Measurements from ENCODE around the gene CCDC83. TPM values are rescaled to one million over a fixed set of nuclear protein-coding genes. Genes with fewer than 3 reads are reported as not detected.

Gene CCDC83
- total RNA-seq, 1 donor from 2014 or later, result not detected

GRCh38 chr11:85845124-85845631 is 10.0 kb upstream of the CCDC83 start:
- Histone ChIP-seq H3K4me1 (no peaks in the 10 kb centered on the region), H2AFZ (replicated peaks) (no peak overlapping the region), H4K20me1 (ENCODE audit: low read depth) (no peaks in the 10 kb centered on the region), H3K79me2 (ENCODE audit: low read depth) (no peaks in the 10 kb centered on the region), H3K4me3 (no peak overlapping the region), H3F3A (ENCODE audit: low read depth) (no peaks in the 10 kb centered on the region), H3K9ac (no peak overlapping the region), H3K9me3 (ENCODE audit: low read depth) (no peaks in the 10 kb centered on the region), H3K4me2 (no peak overlapping the region), H3K27me3 (no peaks in the 10 kb centered on the region), H3K27ac (no peak overlapping the region), H3K36me3 (no peaks in the 10 kb centered on the region)
- Mint-ChIP-seq H3K4me1 (no peaks in the 10 kb centered on the region), H3K27me3 (ENCODE audit: insufficient read depth, low read depth) (peaks cover 2% of the 10 kb centered on the region), H3K4me3 (no peak overlapping the region), H3K36me3 (peaks cover 10% of the 10 kb centered on the region), H3K27ac (no peak overlapping the region), H3K9me3 (peaks cover 18% of the 10 kb centered on the region)
- no peak for DNase-seq (ENCODE audit: low spot score)
- TF ChIP-seq EZH2phosphoT487 (IDR thresholded peaks at IDR 0.05) (no peak), CTCF (IDR thresholded peaks at IDR 0.05) (no peak), EZH2 (IDR thresholded peaks at IDR 0.05) (no peak)

GRCh38 chr11:85847436-85847835 is 7.7 kb upstream of the CCDC83 start:
- no peaks in the 10 kb centered on the region for H3K36me3 ChIP-seq
- H3K4me3 Mint-ChIP-seq, result no peak overlapping the region
- no peaks in the 10 kb centered on the region for H3K4me1 ChIP-seq
- H3F3A ChIP-seq (ENCODE audit: low read depth), result no peaks in the 10 kb centered on the region
- no peak for DNase-seq (ENCODE audit: low spot score)
- H3K9me3 Mint-ChIP-seq, result peaks cover 27% of the 10 kb centered on the region
- no peak overlapping the region for H3K4me3 ChIP-seq
- TF ChIP-seq CTCF (IDR thresholded peaks at IDR 0.05) (no peak), EZH2phosphoT487 (IDR thresholded peaks at IDR 0.05) (no peak), EZH2 (IDR thresholded peaks at IDR 0.05) (no peak)
- H3K27ac ChIP-seq, result no peak overlapping the region
- no peak overlapping the region for H3K27ac Mint-ChIP-seq
- H2AFZ ChIP-seq (replicated peaks), result no peak overlapping the region
- H3K9ac ChIP-seq, result no peak overlapping the region
- H3K9me3 ChIP-seq (ENCODE audit: low read depth), result peaks cover 9% of the 10 kb centered on the region
- peaks cover 12% of the 10 kb centered on the region for H3K36me3 Mint-ChIP-seq
- no peaks in the 10 kb centered on the region for H4K20me1 ChIP-seq (ENCODE audit: low read depth)
- H3K4me2 ChIP-seq, result no peak overlapping the region
- no peaks in the 10 kb centered on the region for H3K79me2 ChIP-seq (ENCODE audit: low read depth)
- H3K4me1 Mint-ChIP-seq, result no peaks in the 10 kb centered on the region
- H3K27me3 Mint-ChIP-seq (ENCODE audit: insufficient read depth, low read depth), result peaks cover 2% of the 10 kb centered on the region
- H3K27me3 ChIP-seq, result no peaks in the 10 kb centered on the region

- no peak overlapping the region for H3K4me3 Mint-ChIP-seq
- no peaks in the 10 kb centered on the region for H4K20me1 ChIP-seq (ENCODE audit: low read depth)
- no peak for DNase-seq (ENCODE audit: low spot score)
- no peak overlapping the region for H3K4me3 ChIP-seq
- TF ChIP-seq CTCF (IDR thresholded peaks at IDR 0.05) (no peak), EZH2 (IDR thresholded peaks at IDR 0.05) (no peak), EZH2phosphoT487 (IDR thresholded peaks at IDR 0.05) (no peak)
- peaks cover 2% of the 10 kb centered on the region for H3K27me3 Mint-ChIP-seq (ENCODE audit: insufficient read depth, low read depth)
- H3K9me3 Mint-ChIP-seq, result peaks cover 27% of the 10 kb centered on the region
- H3F3A ChIP-seq (ENCODE audit: low read depth), result no peaks in the 10 kb centered on the region
- no peaks in the 10 kb centered on the region for H3K36me3 ChIP-seq
- H3K36me3 Mint-ChIP-seq, result peaks cover 12% of the 10 kb centered on the region
- H3K9ac ChIP-seq, result no peak overlapping the region
- no peak overlapping the region for H2AFZ ChIP-seq (replicated peaks)
- no peak overlapping the region for H3K4me2 ChIP-seq
- no peak overlapping the region for H3K27ac Mint-ChIP-seq
- H3K27ac ChIP-seq, result no peak overlapping the region
- H3K4me1 Mint-ChIP-seq, result no peaks in the 10 kb centered on the region
- no peaks in the 10 kb centered on the region for H3K79me2 ChIP-seq (ENCODE audit: low read depth)
- H3K9me3 ChIP-seq (ENCODE audit: low read depth), result peaks cover 9% of the 10 kb centered on the region
- H3K4me1 ChIP-seq, result no peaks in the 10 kb centered on the region
- H3K27me3 ChIP-seq, result no peaks in the 10 kb centered on the region
These were observed 7.2 kb upstream of the CCDC83 start for GRCh38 chr11:85848006-85848405.

All from neural progenitor cell (in vitro differentiated cells).